SKM-1 (cell line): ENCODE measurements around the gene TBC1D22B.
"Not testable (repeated sequence)": the region's sequence is repeated elsewhere in the genome, so short reads cannot be mapped to it uniquely, and the experiment has no call there.

Experiments used
- DNase-seq: peaks from one replicate; lab custom pipeline; 2025; ENCODE audit not compliant: unreplicated experiment; lab: John Stamatoyannopoulos, UW

The TBC1D22B gene

GRCh38 chr6:37319856-37320480, 62.4 kb downstream of the TBC1D22B start:
- DNase-seq, result no peak

GRCh38 chr6:37320646-37321045, 63.1 kb downstream of the TBC1D22B start:
- DNase-seq, result no peak

GRCh38 chr6:37321101-37321500, 63.5 kb downstream of the TBC1D22B start:
- no peak for DNase-seq

GRCh38 chr6:37321516-37322415, 64.2 kb downstream of the TBC1D22B start:
- no peak for DNase-seq

- no peak for DNase-seq
Measured at GRCh38 chr6:37323580-37323979, 66.0 kb downstream of the TBC1D22B start.

GRCh38 chr6:37324131-37325033, 66.8 kb downstream of the TBC1D22B start:
- DNase-seq, result no peak

- not testable (repeated sequence) for DNase-seq
Measured at GRCh38 chr6:37330345-37330744, 72.8 kb downstream of the TBC1D22B start.

- no peak for DNase-seq
Measured at GRCh38 chr6:37331047-37331446, 73.5 kb downstream of the TBC1D22B start.

- no peak for DNase-seq
Measured at GRCh38 chr6:37332894-37333293, 75.3 kb downstream of the TBC1D22B start.

- DNase-seq, result no peak
Measured at GRCh38 chr6:37334047-37334446, 76.5 kb downstream of the TBC1D22B start.

GRCh38 chr6:37338317-37338716, 80.7 kb downstream of the TBC1D22B start:
- not testable (repeated sequence) for DNase-seq

- DNase-seq, result no peak
Measured at GRCh38 chr6:37338745-37339255, 81.2 kb downstream of the TBC1D22B start.

- no peak for DNase-seq
Measured at GRCh38 chr6:37339741-37340638, 82.4 kb downstream of the TBC1D22B start.

- DNase-seq, result no peak
Measured at GRCh38 chr6:37340639-37340943, 83.0 kb downstream of the TBC1D22B start.

- no peak for DNase-seq
Measured at GRCh38 chr6:37343248-37343647, 85.7 kb downstream of the TBC1D22B start.

GRCh38 chr6:37344308-37344707, 86.7 kb downstream of the TBC1D22B start:
- no peak for DNase-seq

GRCh38 chr6:37345804-37346203, 88.2 kb downstream of the TBC1D22B start:
- not testable (repeated sequence) for DNase-seq

GRCh38 chr6:37347177-37347576, 89.6 kb downstream of the TBC1D22B start:
- no peak for DNase-seq

GRCh38 chr6:37347670-37348111, 90.1 kb downstream of the TBC1D22B start:
- DNase-seq, result no peak

GRCh38 chr6:37351027-37351426, 93.5 kb downstream of the TBC1D22B start:
- no peak for DNase-seq
